Measurements from ENCODE around the gene TPPP2. TPM values are rescaled to one million over a fixed set of nuclear protein-coding genes. Genes with fewer than 3 reads are reported as not detected.

TPPP2 gene
- total and polyA plus RNA-seq, 9 of the 15 experiments (the other 6 are each of a cell fraction or from before 2014, with no cell fraction given) = 0.18 TPM; not detected in 8

- Histone ChIP-seq H4K20me1 (replicated peaks; ENCODE audit: control insufficient read depth, insufficient read depth, low read length) (no peaks in the 10 kb centered on the region), H3K9ac (ENCODE audit: insufficient read depth in 1 of 2, low read depth in 2 of 2, low read length in 2 of 2) (no peak overlapping the region), H3K9me3 (replicated peaks; ENCODE audit: control insufficient read depth, insufficient read depth, low read depth, low read length) (no peaks in the 10 kb centered on the region), H3K79me2 (ENCODE audit: control insufficient read depth, insufficient read depth, low read length) (no peaks in the 10 kb centered on the region), H3K27ac (ENCODE audit: extremely low read depth, low read depth, low read length) (no peak overlapping the region), H3K4me2 (ENCODE audit: insufficient read depth, low read length) (no peak overlapping the region), H3K36me3 (ENCODE audit: control insufficient read depth, insufficient read depth, low read length) (no peaks in the 10 kb centered on the region), H2AFZ (ENCODE audit: low read depth, low read length) (no peak overlapping the region), H3K27me3 (ENCODE audit: control insufficient read depth in 2 of 2, insufficient read depth in 2 of 2, low read length in 2 of 2) (no peaks in the 10 kb centered on the region), H3K4me3 (no peak overlapping the region), H3K4me1 (replicated peaks in 1 of 2; ENCODE audit: control insufficient read depth in 2 of 2, insufficient read depth in 2 of 2, low read length in 2 of 2) (no peaks in the 10 kb centered on the region; a peak in 1 of 5 replicates), H3K9me1 (ENCODE audit: control insufficient read depth, insufficient read depth, low read length) (no peaks in the 10 kb centered on the region)
- intact Hi-C loops (cut with micrococcal nuclease) (no loop called here), in situ Hi-C loops (cut with MboI) (no loop called here)
- TF ChIP-seq SFPQ (IDR thresholded peaks at IDR 0.05; ENCODE audit: low read depth, low read length) = no peak
- no peak for TF ChIP-seq ZNF280B (CRISPR knock-in tag; IDR thresholded peaks at IDR 0.05)
- TF ChIP-seq CTBP1 (IDR thresholded peaks at IDR 0.05; ENCODE audit: borderline replicate concordance) = no peak
- TF ChIP-seq TCF7 (IDR thresholded peaks at IDR 0.05; ENCODE audit: borderline replicate concordance) = no peak
- TF ChIP-seq ZNF324 (CRISPR knock-in tag; IDR thresholded peaks at IDR 0.05) = no peak
- TF ChIP-seq ZNF217 (CRISPR knock-in tag; IDR thresholded peaks at IDR 0.05) = no peak
- no peak for TF ChIP-seq NCOA1 (IDR thresholded peaks at IDR 0.05; ENCODE audit: low read depth)
- no peak for TF ChIP-seq PML (IDR thresholded peaks at IDR 0.05; ENCODE audit: low read length)
- no peak for TF ChIP-seq SP1 (CRISPR knock-in tag; IDR thresholded peaks at IDR 0.05)
- no peak for TF ChIP-seq HNRNPLL (IDR thresholded peaks at IDR 0.05; ENCODE audit: low read depth, low read length, poor library complexity, severe bottlenecking)
- ChIA-PET POLR2A (interaction anchor here (0.6 to 0.7 kb wide), 2 partner anchors 206 to 419 kb away, joined by 3 read pairs; no protein-coding TSS in a partner anchor), CTCF (ENCODE audit: low intra/inter-chr PET ratio) (no interaction called here)
- no peak for FAIRE-seq
- 20% methylated on average over 5 of the region's 5 CpGs for WGBS (ENCODE audit: insufficient coverage, low coverage, missing lambda C conversion rate)
- no TSS peak for BruUV-seq (replicated peaks)
- ATAC-seq = no peak
- DNase-seq (ENCODE audit: extremely low read depth in 1 of 4, low spot score in 3 of 4) = no peak
Observed at GRCh38 chr14:21055432-21056117, 25.6 kb downstream of the TPPP2 start.

Data from K562 (cell line).